ENCODE results near the gene SBNO1. TPM values are rescaled to one million over a fixed set of nuclear protein-coding genes. Genes with fewer than 3 reads are reported as not detected.

Gene SBNO1
- total and polyA plus RNA-seq, 2 donors (not counting 3 experiments of a cell fraction or from before 2014, with no cell fraction given) = 4.8 to 34.2 TPM

DNA sequence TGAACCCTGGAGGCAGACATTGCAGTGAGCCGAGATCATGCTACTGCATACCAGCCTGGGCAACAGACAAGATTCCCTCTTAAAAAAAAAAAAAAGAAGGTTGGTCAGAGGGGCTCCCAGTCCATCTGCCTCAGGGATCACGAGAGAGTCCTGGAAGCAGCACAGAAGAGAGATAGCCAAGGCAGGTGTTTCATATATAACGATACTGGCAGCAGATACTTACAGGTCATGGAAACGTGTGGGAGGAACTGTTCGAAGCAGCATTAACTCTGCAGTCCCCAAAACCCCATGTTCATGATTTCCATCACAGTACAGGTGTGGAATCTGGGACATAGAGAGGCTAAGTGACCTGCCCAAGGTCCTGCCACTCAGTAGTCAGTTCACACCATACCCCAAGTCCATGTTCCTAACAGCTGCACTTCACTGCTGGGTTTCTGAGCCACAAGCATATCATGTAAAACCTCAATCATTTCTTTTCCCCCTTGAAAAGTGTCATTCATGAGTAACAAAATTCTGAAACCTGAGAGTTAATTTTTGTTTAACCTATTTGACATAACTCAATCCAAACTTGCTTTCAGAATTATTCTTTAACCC is 109.7 kb downstream of the SBNO1 start:
- ChIA-PET POLR2A (interaction anchor here (0.7 kb wide), 1 partner anchor 10 kb away, joined by 3 read pairs; no protein-coding TSS in a partner anchor), CTCF (no interaction called here)
- H3K27ac ChIP-seq (ENCODE audit: insufficient read depth, low read depth, low read length) = no peak overlapping the region
- peaks cover 20 to 22% of the 10 kb centered on the region in 2 experiments for H3K36me3 ChIP-seq (ENCODE audit: control insufficient read depth in 2 of 2, extremely low read depth in 1 of 2, insufficient read depth in 2 of 2, low read length in 2 of 2)
- intact Hi-C loops (cut with micrococcal nuclease) (no loop called here), dilution Hi-C loops (cut with MboI; ENCODE audit: extremely low pct_ligation_motif_present, low sequenced_read_pairs) (no loop called here)
- no peak overlapping the region for H3K4me2 ChIP-seq (ENCODE audit: insufficient read depth, low read length)
- H2AFZ ChIP-seq (ENCODE audit: low read depth, low read length) = no peak overlapping the region
- TF ChIP-seq MAX (IDR thresholded peaks at IDR 0.05; ENCODE audit: insufficient read depth, insufficient read length) (no peak), EZH2 (IDR thresholded peaks at IDR 0.05; ENCODE audit: borderline replicate concordance, low read depth, low read length, severe bottlenecking) (no peak), POLR2A (IDR thresholded peaks at IDR 0.05; ENCODE audit: low read depth, low read length) (no peak), FOS (IDR thresholded peaks at IDR 0.05; ENCODE audit: borderline replicate concordance, insufficient read depth, low read length) (no peak), JUN (IDR thresholded peaks at IDR 0.05; ENCODE audit: borderline replicate concordance, insufficient read depth, insufficient read length, low read depth) (no peak), GATA2 (IDR thresholded peaks at IDR 0.05; ENCODE audit: insufficient read depth, insufficient read length, low read depth, low read length) (no peak), MYC (IDR thresholded peaks at IDR 0.05; ENCODE audit: low read depth, low read length) (no peak), POLR2AphosphoS5 (IDR thresholded peaks at IDR 0.05; ENCODE audit: insufficient read depth, low read depth, low read length) (no peak)
- TF ChIP-seq, protein P1, sequence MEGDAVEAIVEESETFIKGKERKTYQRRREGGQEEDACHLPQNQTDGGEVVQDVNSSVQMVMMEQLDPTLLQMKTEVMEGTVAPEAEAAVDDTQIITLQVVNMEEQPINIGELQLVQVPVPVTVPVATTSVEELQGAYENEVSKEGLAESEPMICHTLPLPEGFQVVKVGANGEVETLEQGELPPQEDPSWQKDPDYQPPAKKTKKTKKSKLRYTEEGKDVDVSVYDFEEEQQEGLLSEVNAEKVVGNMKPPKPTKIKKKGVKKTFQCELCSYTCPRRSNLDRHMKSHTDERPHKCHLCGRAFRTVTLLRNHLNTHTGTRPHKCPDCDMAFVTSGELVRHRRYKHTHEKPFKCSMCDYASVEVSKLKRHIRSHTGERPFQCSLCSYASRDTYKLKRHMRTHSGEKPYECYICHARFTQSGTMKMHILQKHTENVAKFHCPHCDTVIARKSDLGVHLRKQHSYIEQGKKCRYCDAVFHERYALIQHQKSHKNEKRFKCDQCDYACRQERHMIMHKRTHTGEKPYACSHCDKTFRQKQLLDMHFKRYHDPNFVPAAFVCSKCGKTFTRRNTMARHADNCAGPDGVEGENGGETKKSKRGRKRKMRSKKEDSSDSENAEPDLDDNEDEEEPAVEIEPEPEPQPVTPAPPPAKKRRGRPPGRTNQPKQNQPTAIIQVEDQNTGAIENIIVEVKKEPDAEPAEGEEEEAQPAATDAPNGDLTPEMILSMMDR (IDR thresholded peaks at IDR 0.05; ENCODE audit: extremely low read depth in 1 of 2, insufficient read depth in 1 of 2, low read depth in 1 of 2, low read length in 2 of 2) = no peak
- H4K20me1 ChIP-seq (replicated peaks; ENCODE audit: control insufficient read depth, extremely low read depth, insufficient read depth, low read length) = no peaks in the 10 kb centered on the region
- no TSS peak for BruUV-seq (replicated peaks)
- no peaks in the 10 kb centered on the region for H3K27me3 ChIP-seq (ENCODE audit: control insufficient read depth in 2 of 2, insufficient read depth in 2 of 2, low read length in 2 of 2)
- FAIRE-seq (no peak), DNase-seq (ENCODE audit: low read depth, low spot score) (no peak)
- H3K79me2 ChIP-seq (ENCODE audit: control insufficient read depth, insufficient read depth, low read length) = peaks cover 20% of the 10 kb centered on the region
- no peaks in the 10 kb centered on the region for H3K9me1 ChIP-seq (replicated peaks; ENCODE audit: control insufficient read depth, extremely low read depth, insufficient read depth, low read length)
- no peak overlapping the region for H3K4me3 ChIP-seq (replicated peaks in 1 of 3; ENCODE audit: insufficient read depth in 1 of 3, low read depth in 1 of 3, low read length in 3 of 3)
- no peaks in the 10 kb centered on the region for H3K9me3 ChIP-seq (replicated peaks; ENCODE audit: control insufficient read depth, insufficient read depth, low read length)
- H3K4me1 ChIP-seq (ENCODE audit: control insufficient read depth, extremely low read depth, insufficient read depth, low read length) = no peaks in the 10 kb centered on the region
- no peak overlapping the region for H3K9ac ChIP-seq (replicated peaks; ENCODE audit: extremely low read depth, insufficient read depth, low read length)
